CD4-positive, alpha-beta T cell treated with Interleukin-10 for 1 hour (primary cell): ENCODE measurements around the gene NEDD4.
"Not testable (repeated sequence)": the region's sequence is repeated elsewhere in the genome, so short reads cannot be mapped to it uniquely, and the experiment has no call there.

ENCODE experiments used
- DNase-seq: peaks from one replicate; pipeline ENCODE4 v3.0.0-alpha.2; 2020

Gene NEDD4

GRCh38 chr15:55952501-55953274, 40.7 kb downstream of the NEDD4 start:
- DNase-seq, result not testable (repeated sequence)

- not testable (repeated sequence) for DNase-seq
Measured at GRCh38 chr15:55944606-55945005, 48.8 kb downstream of the NEDD4 start.

- DNase-seq, result peak; percentile 5
Measured at GRCh38 chr15:55942332-55942731, 51.1 kb downstream of the NEDD4 start.

- peak; percentile 3 for DNase-seq
Measured at GRCh38 chr15:55937040-55937439, 56.4 kb downstream of the NEDD4 start.

GRCh38 chr15:55928955-55929354, 64.5 kb downstream of the NEDD4 start:
- no peak for DNase-seq

GRCh38 chr15:55921744-55922143, 71.7 kb downstream of the NEDD4 start:
- no peak for DNase-seq

GRCh38 chr15:55917881-55918296, 75.5 kb downstream of the NEDD4 start:
- DNase-seq, result peak; percentile 17

- DNase-seq, result no peak
Measured at GRCh38 chr15:55916666-55917409, 76.6 kb downstream of the NEDD4 start.

- no peak for DNase-seq
Measured at GRCh38 chr15:55915876-55916567, 77.4 kb downstream of the NEDD4 start.

GRCh38 chr15:55915221-55915620, 78.2 kb downstream of the NEDD4 start:
- DNase-seq, result no peak

- no peak for DNase-seq
Measured at GRCh38 chr15:55914446-55914845, 79.0 kb downstream of the NEDD4 start.

GRCh38 chr15:55912982-55913381, 80.4 kb downstream of the NEDD4 start:
- DNase-seq, result no peak

GRCh38 chr15:55909036-55909811, 84.2 kb downstream of the NEDD4 start:
- no peak for DNase-seq

GRCh38 chr15:55907797-55908196, 85.6 kb downstream of the NEDD4 start:
- no peak for DNase-seq

- DNase-seq, result no peak
Measured at GRCh38 chr15:55902981-55903380, 90.4 kb downstream of the NEDD4 start.

- no peak for DNase-seq
Measured at GRCh38 chr15:55900019-55900418, 93.4 kb downstream of the NEDD4 start.

- DNase-seq, result no peak
Measured at GRCh38 chr15:55899537-55899936, 93.9 kb downstream of the NEDD4 start.

GRCh38 chr15:55897560-55898336, 95.7 kb downstream of the NEDD4 start:
- DNase-seq, result peak; percentile 3

- DNase-seq, result no peak
Measured at GRCh38 chr15:55894399-55894965, 98.9 kb downstream of the NEDD4 start.

GRCh38 chr15:55893852-55894251, 99.6 kb downstream of the NEDD4 start:
- DNase-seq, result no peak

GRCh38 chr15:55891196-55891595, 102.2 kb downstream of the NEDD4 start:
- DNase-seq, result no peak

- no peak for DNase-seq
Measured at GRCh38 chr15:55884223-55884622, 109.2 kb downstream of the NEDD4 start.
